KMS-11 (cell line): Measurements from ENCODE around the gene NPPC.

ENCODE experiments used
- H2AFZ ChIP-seq: fragments of 200-600 bp; sonication (generic); 2 replicates; pipeline ENCODE4 v1.6.1; 2016; ENCODE audit warnings: antibody characterized with exemption, mixed run types, low read depth
- H3K27ac ChIP-seq: fragments of 200-600 bp; sonication (generic); 2 replicates; pipeline ENCODE4 v1.6.1; 2016; ENCODE audit warnings: mild to moderate bottlenecking, mixed run types
- H3K27me3 ChIP-seq: fragments of 200-600 bp; sonication (generic); 2 replicates; pipeline ENCODE4 v1.6.1; 2017; ENCODE audit warnings: mild to moderate bottlenecking, low read depth, mixed run types, moderate library complexity; ENCODE audit not compliant: insufficient read depth
- H3K36me3 ChIP-seq: fragments of 200-600 bp; sonication (generic); 2 replicates; pipeline ENCODE4 v1.6.1; 2017; ENCODE audit warnings: mild to moderate bottlenecking, mixed run types; ENCODE audit not compliant: insufficient read depth
- H3K4me1 ChIP-seq: fragments of 200-600 bp; sonication (generic); 2 replicates; pipeline ENCODE4 v1.6.1; 2016; ENCODE audit warnings: mild to moderate bottlenecking, low read depth, mixed run types; ENCODE audit not compliant: poor library complexity, severe bottlenecking
- H3K4me2 ChIP-seq: fragments of 200-600 bp; sonication (generic); 2 replicates; pipeline ENCODE4 v1.7.0; 2016; ENCODE audit warnings: mild to moderate bottlenecking, mixed run types
- H3K4me3 ChIP-seq: fragments of 200-600 bp; sonication (generic); IDR thresholded peaks from 2 replicates; pipeline ENCODE4 v1.6.1; 2017; ENCODE audit warnings: low read depth, low read length, mixed read lengths; ENCODE audit not compliant: insufficient read depth
- H3K79me2 ChIP-seq: fragments of 200-600 bp; sonication (generic); 2 replicates; pipeline ENCODE4 v1.6.1; 2016; ENCODE audit warnings: low read depth, mixed run types; ENCODE audit not compliant: insufficient read depth
- H3K9ac ChIP-seq: fragments of 200-600 bp; sonication (generic); 2 replicates; pipeline ENCODE4 v1.6.1; 2016; ENCODE audit warnings: mild to moderate bottlenecking, mixed run types
- H4K20me1 ChIP-seq: fragments of 200-600 bp; sonication (generic); 2 replicates; pipeline ENCODE4 v1.6.1; 2016; ENCODE audit warnings: mild to moderate bottlenecking, mixed run types; ENCODE audit not compliant: insufficient read depth
- TF ChIP-seq, protein P1 (sequence below): fragments of 200-600 bp; sonication (generic); conservative IDR thresholded peaks from 2 replicates; pipeline ENCODE4 v1.6.1; 2017; ENCODE audit warnings: low read depth, mild to moderate bottlenecking, antibody characterized with exemption, low read length, moderate library complexity, mixed read lengths

The NPPC gene

DNA sequence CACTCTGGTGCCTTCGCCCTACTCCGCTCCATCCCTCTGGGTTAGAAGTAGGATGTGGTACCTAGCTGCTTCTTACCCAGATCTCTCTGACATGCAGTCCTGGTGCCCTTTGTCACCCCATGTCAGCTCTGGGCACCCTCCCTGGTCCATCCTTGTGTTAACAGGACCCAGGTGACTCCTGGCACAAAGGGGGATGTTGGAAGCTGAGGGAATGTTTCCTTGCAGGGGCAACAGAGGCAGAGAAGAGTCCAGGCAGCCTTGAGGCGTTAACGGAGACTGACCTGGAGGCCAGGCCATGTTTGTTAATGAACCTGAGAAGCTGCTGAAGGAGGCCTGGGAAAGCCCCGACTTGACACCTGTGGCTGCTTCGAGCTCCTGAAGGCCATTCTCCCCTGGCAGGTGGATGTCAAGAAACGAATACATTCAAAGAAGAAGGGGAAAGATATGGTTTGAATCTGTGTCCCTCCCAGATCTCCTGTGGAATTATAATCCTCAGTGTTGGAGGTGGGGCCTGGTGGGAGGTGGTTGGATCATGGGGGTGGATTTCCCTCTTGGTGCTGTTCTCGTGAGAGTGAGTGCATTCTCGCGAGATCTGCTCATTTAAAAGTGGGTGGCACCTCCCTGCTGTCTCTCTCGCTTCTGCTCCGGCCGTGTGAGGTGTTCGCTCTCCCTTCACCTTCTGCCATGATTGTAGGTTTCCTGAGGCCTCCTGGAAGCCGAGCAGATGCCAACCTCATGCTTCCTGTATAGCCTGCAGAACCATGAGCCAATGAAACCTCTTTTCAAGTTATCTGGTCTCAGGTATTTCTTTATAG lies 31.4 kb downstream of the NPPC start:
- no peak overlapping the region for H3K4me3 ChIP-seq
- no peak overlapping the region for H2AFZ ChIP-seq
- no peaks in the 10 kb centered on the region for H4K20me1 ChIP-seq
- H3K4me2 ChIP-seq = no peak overlapping the region
- H3K27me3 ChIP-seq = no peaks in the 10 kb centered on the region
- H3K9ac ChIP-seq = no peak overlapping the region
- TF ChIP-seq, protein P1, sequence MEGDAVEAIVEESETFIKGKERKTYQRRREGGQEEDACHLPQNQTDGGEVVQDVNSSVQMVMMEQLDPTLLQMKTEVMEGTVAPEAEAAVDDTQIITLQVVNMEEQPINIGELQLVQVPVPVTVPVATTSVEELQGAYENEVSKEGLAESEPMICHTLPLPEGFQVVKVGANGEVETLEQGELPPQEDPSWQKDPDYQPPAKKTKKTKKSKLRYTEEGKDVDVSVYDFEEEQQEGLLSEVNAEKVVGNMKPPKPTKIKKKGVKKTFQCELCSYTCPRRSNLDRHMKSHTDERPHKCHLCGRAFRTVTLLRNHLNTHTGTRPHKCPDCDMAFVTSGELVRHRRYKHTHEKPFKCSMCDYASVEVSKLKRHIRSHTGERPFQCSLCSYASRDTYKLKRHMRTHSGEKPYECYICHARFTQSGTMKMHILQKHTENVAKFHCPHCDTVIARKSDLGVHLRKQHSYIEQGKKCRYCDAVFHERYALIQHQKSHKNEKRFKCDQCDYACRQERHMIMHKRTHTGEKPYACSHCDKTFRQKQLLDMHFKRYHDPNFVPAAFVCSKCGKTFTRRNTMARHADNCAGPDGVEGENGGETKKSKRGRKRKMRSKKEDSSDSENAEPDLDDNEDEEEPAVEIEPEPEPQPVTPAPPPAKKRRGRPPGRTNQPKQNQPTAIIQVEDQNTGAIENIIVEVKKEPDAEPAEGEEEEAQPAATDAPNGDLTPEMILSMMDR = no peak
- no peaks in the 10 kb centered on the region for H3K36me3 ChIP-seq
- H3K4me1 ChIP-seq = no peaks in the 10 kb centered on the region
- H3K79me2 ChIP-seq = no peaks in the 10 kb centered on the region
- no peak overlapping the region for H3K27ac ChIP-seq

DNA sequence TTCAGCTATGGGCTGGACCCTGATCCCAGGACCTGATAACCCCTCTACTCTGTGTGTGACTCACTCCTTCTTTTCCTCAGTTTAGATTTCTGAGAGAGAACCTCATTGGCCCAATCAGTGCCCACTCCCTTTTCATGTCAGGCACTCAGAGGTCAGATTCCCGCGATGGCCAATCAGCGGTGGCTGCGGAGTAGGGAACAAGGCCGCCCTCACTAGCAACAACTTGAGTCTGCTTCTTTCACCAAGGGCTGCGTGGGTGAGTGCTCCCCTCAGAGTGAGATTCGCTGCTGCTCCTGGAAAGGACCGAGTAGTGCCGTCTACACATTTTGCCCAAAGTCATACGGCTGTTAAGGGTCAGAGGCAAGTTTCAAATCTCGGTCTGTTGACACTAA lies 34.7 kb downstream of the NPPC start:
- Histone ChIP-seq H3K4me1 (no peaks in the 10 kb centered on the region), H4K20me1 (no peaks in the 10 kb centered on the region), H3K4me2 (no peak overlapping the region), H3K36me3 (no peaks in the 10 kb centered on the region), H3K4me3 (no peak overlapping the region), H2AFZ (no peak overlapping the region), H3K79me2 (no peaks in the 10 kb centered on the region), H3K27me3 (no peaks in the 10 kb centered on the region), H3K27ac (no peak overlapping the region), H3K9ac (no peak overlapping the region)
- TF ChIP-seq, protein P1 = no peak

DNA sequence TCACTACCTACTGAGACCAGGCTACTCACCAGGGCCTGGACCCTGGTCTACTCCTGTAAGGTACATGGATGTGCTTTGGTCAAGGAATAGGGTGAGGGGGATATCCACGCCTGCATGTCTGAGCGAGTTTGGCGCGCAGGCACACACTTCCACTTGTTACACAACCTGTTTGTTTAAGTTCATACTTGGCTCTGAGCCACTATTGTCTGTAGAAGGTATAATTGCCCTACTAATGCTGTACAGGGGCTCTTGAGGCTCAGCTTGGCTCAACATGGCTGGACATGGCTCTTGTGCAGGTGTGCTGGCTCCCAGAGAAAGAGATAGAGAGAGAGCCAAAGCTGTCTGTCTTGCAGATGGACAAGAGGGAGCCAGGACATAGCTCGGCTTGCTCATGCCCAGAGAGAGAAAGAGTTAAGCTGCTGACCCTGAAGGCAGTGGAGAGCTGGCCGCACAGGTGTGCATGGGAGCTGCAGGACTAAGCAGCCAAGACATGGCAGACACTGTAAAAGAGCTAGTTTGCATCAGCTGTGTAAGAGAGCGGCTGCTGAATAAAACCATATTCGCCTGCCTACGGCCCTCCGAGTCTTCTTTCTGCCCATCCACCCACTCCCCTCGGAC lies 35.2 kb downstream of the NPPC start:
- Histone ChIP-seq H3K4me1 (no peaks in the 10 kb centered on the region), H3K9ac (no peak overlapping the region), H3K4me2 (no peak overlapping the region), H3K27ac (no peak overlapping the region), H3K4me3 (no peak overlapping the region), H3K36me3 (no peaks in the 10 kb centered on the region), H3K79me2 (no peaks in the 10 kb centered on the region), H4K20me1 (no peaks in the 10 kb centered on the region), H3K27me3 (no peaks in the 10 kb centered on the region), H2AFZ (no peak overlapping the region)
- TF ChIP-seq, protein P1 = no peak

DNA sequence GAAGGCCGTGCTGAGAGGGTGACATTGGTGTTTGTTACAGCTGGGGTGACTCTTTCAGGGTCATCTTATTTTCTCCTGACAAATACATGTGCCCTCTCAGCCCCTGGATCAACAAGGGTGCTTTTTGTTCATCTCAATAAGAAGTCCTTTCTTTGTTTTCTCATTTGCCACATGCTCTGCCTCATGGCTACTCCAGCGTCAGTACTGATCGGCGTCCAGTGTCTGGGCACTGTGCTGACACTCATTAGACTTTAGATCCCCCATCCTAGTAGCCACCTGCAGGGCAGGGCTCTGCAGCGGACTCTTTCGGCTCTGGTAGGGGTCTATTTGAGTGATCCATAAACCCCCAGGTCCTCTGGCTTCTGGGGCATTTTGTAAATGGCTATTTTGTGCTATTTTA lies 38.4 kb downstream of the NPPC start:
- H3K36me3 ChIP-seq = no peaks in the 10 kb centered on the region
- H3K27ac ChIP-seq = no peak overlapping the region
- no peaks in the 10 kb centered on the region for H3K27me3 ChIP-seq
- H3K9ac ChIP-seq = no peak overlapping the region
- no peaks in the 10 kb centered on the region for H3K4me1 ChIP-seq
- no peak overlapping the region for H2AFZ ChIP-seq
- no peaks in the 10 kb centered on the region for H3K79me2 ChIP-seq
- TF ChIP-seq, protein P1 = no peak
- H3K4me2 ChIP-seq = no peak overlapping the region
- H4K20me1 ChIP-seq = no peaks in the 10 kb centered on the region
- no peak overlapping the region for H3K4me3 ChIP-seq
